ENCODE data around the gene UBTD2.

The UBTD2 gene

DNA sequence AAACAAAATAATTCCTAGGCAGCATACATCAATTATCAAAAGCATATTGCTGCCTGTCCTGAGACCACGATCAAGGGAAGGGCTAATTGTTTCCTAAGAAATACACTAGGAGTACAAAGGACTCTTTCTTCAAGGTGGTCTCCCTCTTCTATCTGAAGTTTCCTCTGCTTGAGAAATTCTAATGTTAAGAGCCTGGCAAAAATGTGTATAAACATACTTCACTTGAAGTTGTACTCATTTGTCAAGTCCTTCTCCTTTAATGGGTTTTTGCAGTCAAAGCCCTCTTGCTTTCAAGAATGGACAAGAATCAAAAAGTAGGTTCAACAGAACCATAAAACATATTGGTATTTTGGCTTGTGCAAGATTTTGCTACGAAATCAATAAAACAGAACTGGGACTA lies 31.1 kb downstream of the UBTD2 start:
- H3K27ac ChIP-seq, result no peak overlapping the region
- no peaks in the 10 kb centered on the region for H3K9me3 ChIP-seq
- no peaks in the 10 kb centered on the region for H3K4me1 ChIP-seq (ENCODE audit: control insufficient read depth in 1 of 2, insufficient read depth in 1 of 2, low read depth in 1 of 2, low read length in 1 of 2)
- no peaks in the 10 kb centered on the region for H3K36me3 ChIP-seq
- no peak for TF ChIP-seq CTCF (IDR thresholded peaks at IDR 0.05)
- no peak overlapping the region for H3K4me3 ChIP-seq (ENCODE audit: low read depth in 1 of 2, low read length in 1 of 2)
- H3K27me3 ChIP-seq, result no peaks in the 10 kb centered on the region

DNA sequence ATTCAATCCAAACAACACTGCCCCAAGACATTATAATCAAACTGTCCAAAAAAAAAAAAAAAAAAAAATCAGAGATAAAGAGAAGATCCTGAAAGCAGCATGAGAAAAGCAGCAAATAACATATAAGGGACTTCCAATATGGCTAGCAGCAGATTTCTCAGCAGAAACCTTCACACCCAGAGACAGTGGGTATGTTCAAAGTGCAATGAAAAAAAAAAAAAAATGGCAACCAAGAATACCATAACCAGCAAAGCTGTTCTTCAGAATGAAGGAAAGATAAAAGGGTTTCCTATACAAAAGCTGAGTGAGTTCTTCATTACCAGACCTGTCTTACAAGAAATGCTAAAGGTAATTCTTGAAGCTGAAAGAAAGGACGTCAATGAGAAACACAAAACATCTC lies 32.1 kb downstream of the UBTD2 start:
- Histone ChIP-seq H3K36me3 (no peaks in the 10 kb centered on the region), H3K4me3 (ENCODE audit: low read depth in 1 of 2, low read length in 1 of 2) (no peak overlapping the region), H3K27me3 (no peaks in the 10 kb centered on the region), H3K9me3 (no peaks in the 10 kb centered on the region), H3K4me1 (ENCODE audit: control insufficient read depth in 1 of 2, insufficient read depth in 1 of 2, low read depth in 1 of 2, low read length in 1 of 2) (no peaks in the 10 kb centered on the region), H3K27ac (no peak overlapping the region)
- TF ChIP-seq CTCF (IDR thresholded peaks at IDR 0.05), result no peak

GRCh38 chr5:172248637-172249036 lies 34.9 kb downstream of the UBTD2 start:
- no peak for TF ChIP-seq CTCF (IDR thresholded peaks at IDR 0.05)
- H3K9me3 ChIP-seq, result no peaks in the 10 kb centered on the region
- no peaks in the 10 kb centered on the region for H3K36me3 ChIP-seq
- H3K27ac ChIP-seq, result no peak overlapping the region
- no peaks in the 10 kb centered on the region for H3K4me1 ChIP-seq (ENCODE audit: control insufficient read depth in 1 of 2, insufficient read depth in 1 of 2, low read depth in 1 of 2, low read length in 1 of 2)
- no peak overlapping the region for H3K4me3 ChIP-seq (ENCODE audit: low read depth in 1 of 2, low read length in 1 of 2)
- no peaks in the 10 kb centered on the region for H3K27me3 ChIP-seq

DNA sequence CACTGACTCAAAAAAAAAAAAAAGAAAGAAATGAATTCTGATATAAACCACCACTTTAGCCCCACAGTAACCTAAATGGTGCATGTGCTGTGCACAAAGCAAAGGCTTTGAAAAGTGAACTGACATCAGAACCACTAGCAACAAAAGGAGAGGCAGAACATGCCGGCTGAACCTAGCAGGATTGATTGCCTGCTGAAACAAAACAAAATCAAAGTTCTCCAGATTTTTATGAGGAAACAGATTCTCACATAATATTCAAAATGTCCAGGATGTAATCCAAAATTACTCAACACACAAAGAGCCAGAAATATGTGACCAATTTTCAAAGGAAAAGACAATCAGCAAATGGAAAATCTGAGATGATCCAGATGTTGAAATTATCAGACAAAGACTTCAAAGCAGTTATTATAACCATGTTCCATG lies 37.9 kb downstream of the UBTD2 start:
- Histone ChIP-seq H3K9me3 (no peaks in the 10 kb centered on the region), H3K36me3 (no peaks in the 10 kb centered on the region), H3K4me1 (ENCODE audit: control insufficient read depth in 1 of 2, insufficient read depth in 1 of 2, low read depth in 1 of 2, low read length in 1 of 2) (no peaks in the 10 kb centered on the region), H3K27ac (no peak overlapping the region), H3K4me3 (ENCODE audit: low read depth in 1 of 2, low read length in 1 of 2) (no peak overlapping the region), H3K27me3 (no peaks in the 10 kb centered on the region)
- TF ChIP-seq CTCF (IDR thresholded peaks at IDR 0.05), result no peak

GRCh38 chr5:172245046-172245445 lies 38.5 kb downstream of the UBTD2 start:
- Histone ChIP-seq H3K27me3 (no peaks in the 10 kb centered on the region), H3K36me3 (no peaks in the 10 kb centered on the region), H3K9me3 (no peaks in the 10 kb centered on the region), H3K4me3 (ENCODE audit: low read depth in 1 of 2, low read length in 1 of 2) (no peak overlapping the region), H3K4me1 (ENCODE audit: control insufficient read depth in 1 of 2, insufficient read depth in 1 of 2, low read depth in 1 of 2, low read length in 1 of 2) (no peaks in the 10 kb centered on the region), H3K27ac (no peak overlapping the region)
- TF ChIP-seq CTCF (IDR thresholded peaks at IDR 0.05), result no peak

GRCh38 chr5:172243302-172243701 lies 40.3 kb downstream of the UBTD2 start:
- H3K9me3 ChIP-seq, result no peaks in the 10 kb centered on the region
- no peaks in the 10 kb centered on the region for H3K4me1 ChIP-seq (ENCODE audit: control insufficient read depth in 1 of 2, insufficient read depth in 1 of 2, low read depth in 1 of 2, low read length in 1 of 2)
- H3K27me3 ChIP-seq, result no peaks in the 10 kb centered on the region
- no peak for TF ChIP-seq CTCF (IDR thresholded peaks at IDR 0.05)
- no peak overlapping the region for H3K4me3 ChIP-seq (ENCODE audit: low read depth in 1 of 2, low read length in 1 of 2)
- no peaks in the 10 kb centered on the region for H3K36me3 ChIP-seq
- H3K27ac ChIP-seq, result no peak overlapping the region
